B cell (primary cell): ENCODE measurements around the gene RRP12. TPM values are rescaled to one million over a fixed set of nuclear protein-coding genes. Genes with fewer than 3 reads are reported as not detected.
A peak's percentile ranks its signal among the peaks of the same experiment; 100 is the strongest.

Source experiments
- ATAC-seq: fragments of 200-7000 bp; cut with Tn5 transposase; one replicate; pipeline ENCODE4 v1.10.0; 2021; ENCODE audit warnings: low read depth, mild to moderate bottlenecking, moderate number of reproducible peaks, moderate library complexity
- CTCF ChIA-PET: fragments of 350-600 bp; sonication (Branson Sonifier 250); formaldehyde crosslinking; loops from one replicate; lab custom pipeline; 2021; ENCODE audit warnings: antibody characterized with exemption, inconsistent platforms; lab: Charles Lee
- POLR2A ChIA-PET: fragments of 350-600 bp; sonication (Branson Sonifier 250); formaldehyde crosslinking; loops from one replicate; lab custom pipeline; 2021; ENCODE audit warnings: antibody characterized with exemption; lab: Charles Lee
- DNase-seq: peaks from one replicate; pipeline ENCODE4 v3.0.0; 2013
- H2AFZ ChIP-seq: 2 replicates; pipeline ENCODE4 v1.6.1; 2012; ENCODE audit warnings: mild to moderate bottlenecking, low read depth, low read length; ENCODE audit not compliant: insufficient read depth, poor library complexity, severe bottlenecking
- H3K27ac ChIP-seq, 2 donors: 1 replicate in 1 of 2; 2 replicates in 1 of 2; pipeline ENCODE4 v1.5.1; 2012 to 2013; ENCODE audit warnings: low read length in 2 of 2, mild to moderate bottlenecking in 2 of 2, moderate library complexity in 1 of 2
- H3K27me3 ChIP-seq, 4 experiments: fragments of 200-600 bp in 1 of 4; sonication (generic) in 1 of 4; replicated peaks in 1 of 4; 1 replicate in 2 of 4; 2 replicates in 2 of 4; pipeline versions ENCODE4 v1.6.1 to v1.7.0; 2013 to 2016; ENCODE audit warnings: low read length in 3 of 4, mild to moderate bottlenecking in 2 of 4, mixed read lengths in 1 of 4, moderate library complexity in 1 of 4; ENCODE audit not compliant: insufficient read depth in 4 of 4, control insufficient read depth in 3 of 4; ENCODE audit errors: control extremely low read depth in 1 of 4
- H3K36me3 ChIP-seq, 2 experiments: replicated peaks in 1 of 2; 1 replicate in 1 of 2; 2 replicates in 1 of 2; pipeline versions ENCODE4 v1.6.1 to v1.7.1; 2013; ENCODE audit warnings: low read length in 1 of 2; ENCODE audit not compliant: insufficient read depth in 2 of 2, control insufficient read depth in 1 of 2; ENCODE audit errors: control extremely low read depth in 1 of 2, extremely low read depth in 1 of 2
- H3K4me1 ChIP-seq, 2 donors: fragments of 200-600 bp in 1 of 2; sonication (generic) in 1 of 2; 1 replicate in 1 of 2; 2 replicates in 1 of 2; pipeline versions ENCODE4 v1.5.1 to v1.6.1; 2013 to 2017; ENCODE audit warnings: low read length in 2 of 2; ENCODE audit not compliant: control insufficient read depth in 2 of 2, insufficient read depth in 2 of 2
- H3K4me2 ChIP-seq: replicated peaks from 2 replicates; pipeline ENCODE3; 2012; ENCODE audit warnings: mild to moderate bottlenecking, low read depth, low read length; ENCODE audit not compliant: poor library complexity, severe bottlenecking
- H3K4me3 ChIP-seq, 5 experiments: fragments of 200-600 bp in 1 of 5; sonication (generic) in 1 of 5; 1 replicate in 3 of 5; 2 replicates in 2 of 5; pipeline versions ENCODE4 v1.5.1 to v1.7.0; 2011 to 2016; ENCODE audit warnings: low read length in 4 of 5, mild to moderate bottlenecking in 4 of 5, low read depth in 2 of 5, control low read depth in 1 of 5, moderate library complexity in 1 of 5; ENCODE audit not compliant: insufficient read depth in 1 of 5; ENCODE audit errors: control extremely low read depth in 1 of 5, extremely low read depth in 1 of 5
- H3K79me2 ChIP-seq: fragments of 200-600 bp; sonication (generic); one replicate; pipeline ENCODE4 v1.6.0; 2016; ENCODE audit warnings: low read length; ENCODE audit not compliant: control insufficient read depth, insufficient read depth
- H3K9ac ChIP-seq: fragments of 200-600 bp; sonication (generic); 2 replicates; pipeline ENCODE4 v1.6.1; 2017; ENCODE audit warnings: mild to moderate bottlenecking, low read length, moderate library complexity
- H3K9me3 ChIP-seq, 3 donors: one replicate each; pipeline versions ENCODE4 v1.6.1 to v1.7.1; 2013; ENCODE audit warnings: low read length in 2 of 3; ENCODE audit not compliant: control insufficient read depth in 2 of 3, insufficient read depth in 1 of 3; ENCODE audit errors: control extremely low read depth in 1 of 3
- H4K20me1 ChIP-seq: 2 replicates; pipeline ENCODE4 v1.6.0; 2012; ENCODE audit warnings: mild to moderate bottlenecking, low read length; ENCODE audit not compliant: insufficient read depth, control insufficient read depth, poor library complexity, severe bottlenecking
- H3K27ac Mint-ChIP-seq: one replicate; pipeline ENCODE4 v1.8.0; 2021; ENCODE audit warnings: mixed read lengths
- H3K27me3 Mint-ChIP-seq: one replicate; pipeline ENCODE4 v1.8.0; 2021; ENCODE audit warnings: mixed read lengths
- H3K4me1 Mint-ChIP-seq: one replicate; pipeline ENCODE4 v1.8.0; 2021; ENCODE audit warnings: mixed read lengths
- H3K4me3 Mint-ChIP-seq: one replicate; pipeline ENCODE4 v1.8.0; 2021; ENCODE audit warnings: mixed read lengths
- H3K9me3 Mint-ChIP-seq: one replicate; pipeline ENCODE4 v1.8.0; 2022; ENCODE audit warnings: mixed read lengths; ENCODE audit not compliant: insufficient read depth
- EZH2 ChIP-seq: IDR thresholded peaks from 2 replicates; pipeline ENCODE4 v1.6.1; 2012; ENCODE audit warnings: borderline replicate concordance, low read depth, mild to moderate bottlenecking, moderate library complexity, low read length; ENCODE audit not compliant: insufficient read depth, poor library complexity, severe bottlenecking
- WGBS: methylation state at CpG from one replicate; pipeline ENCODE4 v1.1.5; 2013; ENCODE audit warnings: missing lambda C conversion rate; ENCODE audit not compliant: insufficient coverage; 5-methylcytosine and 5-hydroxymethylcytosine counted together
- intact Hi-C: fragments of 100-400 bp; cut with micrococcal nuclease; formaldehyde crosslinking; loops from one replicate; pipeline ENCODE4 v1.10.0; 2022
- polyA plus RNA-seq: library from polyadenylated mRNA; depleted of rRNA; stranded (reverse); fragments of >200 nt; gene quantifications from 2 replicates; pipeline ENCODE4 v1.2.3, GENCODE V29; 2012
- total RNA-seq, 2 donors: library from RNA; stranded (reverse); fragments of 120-200 nt in 1 of 2; gene quantifications; 1 replicate in 1 of 2; 2 replicates in 1 of 2; pipeline versions ENCODE4 v1.2.3 to v1.2.4, GENCODE V29; 2013 to 2022
- TF ChIP-seq, protein P1 (sequence below): fragments of 200-600 bp; IDR thresholded peaks from one replicate; pipeline ENCODE4 v1.8.0; 2022; ENCODE audit warnings: antibody characterized with exemption, mild to moderate bottlenecking

The RRP12 gene
- total and polyA plus RNA-seq, 2 donors (not counting 1 experiment from before 2014, with no cell fraction given), result 19.3 to 35.7 TPM

- no peaks in the 10 kb centered on the region for H3K27me3 ChIP-seq
- under 1% methylated on average over 66 of the region's 66 CpGs for WGBS
- TF ChIP-seq, protein P1, sequence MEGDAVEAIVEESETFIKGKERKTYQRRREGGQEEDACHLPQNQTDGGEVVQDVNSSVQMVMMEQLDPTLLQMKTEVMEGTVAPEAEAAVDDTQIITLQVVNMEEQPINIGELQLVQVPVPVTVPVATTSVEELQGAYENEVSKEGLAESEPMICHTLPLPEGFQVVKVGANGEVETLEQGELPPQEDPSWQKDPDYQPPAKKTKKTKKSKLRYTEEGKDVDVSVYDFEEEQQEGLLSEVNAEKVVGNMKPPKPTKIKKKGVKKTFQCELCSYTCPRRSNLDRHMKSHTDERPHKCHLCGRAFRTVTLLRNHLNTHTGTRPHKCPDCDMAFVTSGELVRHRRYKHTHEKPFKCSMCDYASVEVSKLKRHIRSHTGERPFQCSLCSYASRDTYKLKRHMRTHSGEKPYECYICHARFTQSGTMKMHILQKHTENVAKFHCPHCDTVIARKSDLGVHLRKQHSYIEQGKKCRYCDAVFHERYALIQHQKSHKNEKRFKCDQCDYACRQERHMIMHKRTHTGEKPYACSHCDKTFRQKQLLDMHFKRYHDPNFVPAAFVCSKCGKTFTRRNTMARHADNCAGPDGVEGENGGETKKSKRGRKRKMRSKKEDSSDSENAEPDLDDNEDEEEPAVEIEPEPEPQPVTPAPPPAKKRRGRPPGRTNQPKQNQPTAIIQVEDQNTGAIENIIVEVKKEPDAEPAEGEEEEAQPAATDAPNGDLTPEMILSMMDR, result no peak
- no peak for TF ChIP-seq EZH2
Measured at GRCh38 chr10:97445722-97446639, 44.8 kb upstream of the RRP12 start, which contains the start of the genes EXOSC1 and ZDHHC16. Gene EXOSC1 (minus strand): TSS chr10:97446006. CDS start chr10:97445985, 21 bp downstream. Gene ZDHHC16 (plus strand): TSS chr10:97446175. CDS start chr10:97451676, 5,501 bp downstream.

More at GRCh38 chr10:97445722-97446639, 44.8 kb upstream of the RRP12 start, which contains the start of the genes EXOSC1 and ZDHHC16:
- Histone ChIP-seq H2AFZ (peak within 1 kb of the TSS; percentile 83), H3K4me1 (peaks cover 18 to 26% of the 10 kb centered on the region in 2 donors), H3K4me3 (peak within 1 kb of the TSS; percentile 67 to 92 (median 81)), H3K27ac (peak within 1 kb of the TSS; percentile 34 to 69), H3K36me3 (peaks cover 0 to 16% of the 10 kb centered on the region in 2 experiments), H3K4me2 (peak within 1 kb of the TSS; percentile 86), H3K9ac (peak within 1 kb of the TSS; percentile 80), H3K79me2 (peaks cover 77% of the 10 kb centered on the region), H3K9me3 (no peaks in the 10 kb centered on the region), H4K20me1 (peaks cover 9% of the 10 kb centered on the region)
- no peaks in the 10 kb centered on the region for H3K27me3 Mint-ChIP-seq
- intact Hi-C loops, result loop anchor here (1.0 to 5.0 kb wide), 7 partner anchors 17 to 187 kb away; partner anchors contain the start of genes MMS19, MORN4, PGAM1 and RRP12
- peak; percentile 97 for ATAC-seq
- peak within 1 kb of the TSS; percentile 99 for H3K4me3 Mint-ChIP-seq
- CTCF ChIA-PET, result interaction anchor here (2.8 kb wide), 1 partner anchor 40 kb away, joined by 5 read pairs; no protein-coding TSS in a partner anchor
- peak; percentile 92 for DNase-seq
- POLR2A ChIA-PET, result no interaction called here
- H3K27ac Mint-ChIP-seq, result peak within 1 kb of the TSS; percentile 97
- no peaks in the 10 kb centered on the region for H3K9me3 Mint-ChIP-seq
- peaks cover 41% of the 10 kb centered on the region for H3K4me1 Mint-ChIP-seq
